Esophagus muscularis mucosa (tissue), 3 donors: ENCODE data around the gene SLC23A2.

ENCODE experiments used
- POLR2A ChIP-seq: fragments of 450-650 bp; IDR thresholded peaks from one replicate; pipeline ENCODE4 v1.6.1; 2017; ENCODE audit warnings: antibody characterized with exemption, moderate library complexity, mild to moderate bottlenecking, low read depth
- TF ChIP-seq, protein P1 (sequence below), 3 experiments: fragments of 200-600 bp in 2 of 3; fragments of 450-650 bp in 1 of 3; sonication (generic) in 2 of 3; IDR thresholded peaks; one replicate each; pipeline ENCODE4 v1.5.1; 2017 to 2019; ENCODE audit warnings: antibody characterized with exemption in 3 of 3, mild to moderate bottlenecking in 2 of 3, moderate library complexity in 1 of 3

- TF ChIP-seq, protein P1, sequence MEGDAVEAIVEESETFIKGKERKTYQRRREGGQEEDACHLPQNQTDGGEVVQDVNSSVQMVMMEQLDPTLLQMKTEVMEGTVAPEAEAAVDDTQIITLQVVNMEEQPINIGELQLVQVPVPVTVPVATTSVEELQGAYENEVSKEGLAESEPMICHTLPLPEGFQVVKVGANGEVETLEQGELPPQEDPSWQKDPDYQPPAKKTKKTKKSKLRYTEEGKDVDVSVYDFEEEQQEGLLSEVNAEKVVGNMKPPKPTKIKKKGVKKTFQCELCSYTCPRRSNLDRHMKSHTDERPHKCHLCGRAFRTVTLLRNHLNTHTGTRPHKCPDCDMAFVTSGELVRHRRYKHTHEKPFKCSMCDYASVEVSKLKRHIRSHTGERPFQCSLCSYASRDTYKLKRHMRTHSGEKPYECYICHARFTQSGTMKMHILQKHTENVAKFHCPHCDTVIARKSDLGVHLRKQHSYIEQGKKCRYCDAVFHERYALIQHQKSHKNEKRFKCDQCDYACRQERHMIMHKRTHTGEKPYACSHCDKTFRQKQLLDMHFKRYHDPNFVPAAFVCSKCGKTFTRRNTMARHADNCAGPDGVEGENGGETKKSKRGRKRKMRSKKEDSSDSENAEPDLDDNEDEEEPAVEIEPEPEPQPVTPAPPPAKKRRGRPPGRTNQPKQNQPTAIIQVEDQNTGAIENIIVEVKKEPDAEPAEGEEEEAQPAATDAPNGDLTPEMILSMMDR (IDR thresholded peaks at IDR 0.05), result no peak
- no peak for TF ChIP-seq POLR2A
Measured at GRCh38 chr20:4896119-4896702, 105.1 kb downstream of the SLC23A2 start.
